GM18870 (cell line): Measurements from ENCODE around the gene NUDCD2.
"Not testable (repeated sequence)": the region's sequence is repeated elsewhere in the genome, so short reads cannot be mapped to it uniquely, and the experiment has no call there.

ENCODE experiments used
- ATAC-seq: cut with Tn5 transposase; IDR thresholded peaks from one replicate; pipeline ENCODE4 v1.9.1; 2021; ENCODE audit warnings: moderate library complexity; ENCODE audit not compliant: unreplicated experiment

The NUDCD2 gene

GRCh38 chr5:163433271-163433670 is 26.6 kb downstream of the NUDCD2 start:
- no peak for ATAC-seq

GRCh38 chr5:163432544-163432943 is 27.4 kb downstream of the NUDCD2 start:
- ATAC-seq = no peak

- not testable (repeated sequence) for ATAC-seq
These were observed 33.8 kb downstream of the NUDCD2 start for GRCh38 chr5:163426128-163426527.

GRCh38 chr5:163424836-163425235 is 35.1 kb downstream of the NUDCD2 start:
- ATAC-seq = no peak

- not testable (repeated sequence) for ATAC-seq
These were observed 44.2 kb downstream of the NUDCD2 start for GRCh38 chr5:163415673-163416072.

- ATAC-seq = no peak
These were observed 49.4 kb downstream of the NUDCD2 start for GRCh38 chr5:163410505-163410904.

GRCh38 chr5:163409384-163409783 is 50.5 kb downstream of the NUDCD2 start:
- ATAC-seq = no peak

GRCh38 chr5:163408311-163408923 is 51.5 kb downstream of the NUDCD2 start:
- ATAC-seq = peak; percentile 69

GRCh38 chr5:163407034-163407655 is 52.8 kb downstream of the NUDCD2 start:
- peak; percentile 90 for ATAC-seq

- ATAC-seq = no peak
These were observed 55.3 kb downstream of the NUDCD2 start for GRCh38 chr5:163404364-163405173.

GRCh38 chr5:163402007-163402406 is 57.9 kb downstream of the NUDCD2 start:
- no peak for ATAC-seq

GRCh38 chr5:163401271-163401670 is 58.6 kb downstream of the NUDCD2 start:
- no peak for ATAC-seq

- no peak for ATAC-seq
These were observed 60.0 kb downstream of the NUDCD2 start for GRCh38 chr5:163399923-163400322.

- no peak for ATAC-seq
These were observed 62.5 kb downstream of the NUDCD2 start for GRCh38 chr5:163397354-163397753.

GRCh38 chr5:163396818-163397340 is 63.0 kb downstream of the NUDCD2 start:
- not testable (repeated sequence) for ATAC-seq
